Naive thymus-derived CD8-positive, alpha-beta T cell (primary cell): Measurements from ENCODE around the gene CLCN7. TPM values are rescaled to one million over a fixed set of nuclear protein-coding genes. Genes with fewer than 3 reads are reported as not detected.
"Not testable (repeated sequence)": the region's sequence is repeated elsewhere in the genome, so short reads cannot be mapped to it uniquely, and the experiment has no call there.

Experiments used
- ATAC-seq, 2 donors: fragments of 150-1000 bp; cut with Tn5 transposase in 1 of 2; sonication (Bioruptor Pico), chemical (Tn5 transposase) in 1 of 2; 1 replicate in 1 of 2; 2 replicates in 1 of 2; pipeline ENCODE4 v1.10.0; 2021; ENCODE audit warnings: mild to moderate bottlenecking in 2 of 2, moderate library complexity in 2 of 2
- POLR2A ChIA-PET: fragments of 350-600 bp; sonication (Branson Sonifier 250); formaldehyde crosslinking; loops from one replicate; lab custom pipeline; 2021; ENCODE audit warnings: antibody characterized with exemption; lab: Charles Lee
- DNase-seq, 10 donors: peaks; one replicate each; pipeline versions ENCODE4 v3.0.0 to v3.0.0-alpha.2; 2020 to 2022
- H3K27ac Mint-ChIP-seq, 10 donors: one replicate each; pipeline ENCODE4 v1.8.0; 2020 to 2022; ENCODE audit warnings: mild to moderate bottlenecking in 10 of 10, mixed read lengths in 10 of 10, moderate library complexity in 4 of 10, inconsistent platforms in 1 of 10
- H3K27me3 Mint-ChIP-seq, 5 donors: one replicate each; pipeline ENCODE4 v1.8.0; 2021 to 2022; ENCODE audit warnings: mixed read lengths in 5 of 5
- H3K36me3 Mint-ChIP-seq, 3 donors: one replicate each; pipeline ENCODE4 v1.8.0; 2020 to 2022; ENCODE audit warnings: mixed read lengths in 3 of 3, mild to moderate bottlenecking in 2 of 3, inconsistent platforms in 1 of 3
- H3K4me1 Mint-ChIP-seq, 4 donors: one replicate each; pipeline ENCODE4 v1.8.0; 2021 to 2022; ENCODE audit warnings: mixed read lengths in 4 of 4
- H3K4me3 Mint-ChIP-seq, 10 donors: one replicate each; pipeline ENCODE4 v1.8.0; 2020 to 2022; ENCODE audit warnings: mild to moderate bottlenecking in 10 of 10, mixed read lengths in 10 of 10, moderate library complexity in 6 of 10, inconsistent platforms in 1 of 10
- H3K9me3 Mint-ChIP-seq, 9 donors: one replicate each; pipeline ENCODE4 v1.8.0; 2020 to 2022; ENCODE audit warnings: mixed read lengths in 9 of 9, mild to moderate bottlenecking in 3 of 9, inconsistent platforms in 1 of 9, moderate library complexity in 1 of 9
- polyA plus RNA-seq, 3 donors: library from polyadenylated mRNA; unstranded; fragments of 300-500 nt; fragmentation: Illumina TruSeq; gene quantifications; one replicate each; pipeline ENCODE4 v1.2.3, GENCODE V29; 2021
- total RNA-seq, 8 experiments: library from RNA in 2 of 8; stranded (reverse) in 2 of 8; gene quantifications; one replicate each; pipeline ENCODE4 v1.2.3 and lab custom pipeline; 2021 to 2026

CLCN7 gene
- total and polyA plus RNA-seq, 5 experiments from 2014 or later: 18.7 to 116 (median 34.7) TPM

DNA sequence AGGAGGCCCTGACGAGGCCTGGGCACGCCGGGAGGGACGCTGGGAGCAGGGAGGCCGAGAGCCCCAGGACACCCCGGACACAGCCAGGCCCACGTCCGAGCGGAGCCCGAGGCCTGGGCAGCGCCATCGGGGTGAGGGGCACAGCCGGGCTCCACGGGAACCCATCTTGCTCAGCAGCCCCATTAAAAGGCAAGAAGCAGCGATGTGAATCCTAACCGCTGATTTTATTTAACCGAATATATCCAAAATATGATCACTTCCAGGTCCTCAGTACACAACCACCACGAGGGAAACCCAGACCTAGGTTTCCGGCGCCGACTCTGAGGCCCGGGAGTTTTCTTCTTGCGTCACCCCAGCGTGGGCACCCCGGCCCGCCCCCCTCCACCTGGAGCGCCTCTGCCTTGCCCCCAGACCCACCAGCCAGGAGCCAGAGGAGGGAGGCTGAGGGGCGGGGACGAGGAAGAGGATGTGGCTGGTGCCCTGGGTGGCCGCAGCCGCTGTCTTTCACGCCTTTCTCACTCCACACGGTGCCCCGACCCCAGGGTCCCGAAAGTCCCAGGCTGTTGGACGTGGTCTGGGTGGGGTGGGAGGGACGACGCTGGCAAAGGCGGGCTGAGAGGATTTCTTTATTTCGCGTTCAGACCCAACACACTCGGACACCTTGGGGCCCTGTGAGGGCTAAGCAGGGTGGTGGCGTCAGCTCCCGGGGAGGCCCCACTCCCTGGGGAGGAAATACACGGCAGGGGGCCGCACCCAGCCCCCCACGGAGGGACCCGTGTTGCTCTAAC, 29.9 kb downstream of the CLCN7 start:
- Mint-ChIP-seq H3K27me3 (no peaks in the 10 kb centered on the region), H3K27ac (no peak overlapping the region), H3K36me3 (peaks cover 0 to 4% (median 3%) of the 10 kb centered on the region in 3 donors), H3K4me1 (no peaks in the 10 kb centered on the region), H3K9me3 (no peaks in the 10 kb centered on the region), H3K4me3 (no peak overlapping the region)
- ATAC-seq (no peak), DNase-seq (no peak)
- POLR2A ChIA-PET: interaction anchor here (0.8 kb wide), 1 partner anchor 279 kb away, joined by 3 read pairs; no protein-coding TSS in a partner anchor

DNA sequence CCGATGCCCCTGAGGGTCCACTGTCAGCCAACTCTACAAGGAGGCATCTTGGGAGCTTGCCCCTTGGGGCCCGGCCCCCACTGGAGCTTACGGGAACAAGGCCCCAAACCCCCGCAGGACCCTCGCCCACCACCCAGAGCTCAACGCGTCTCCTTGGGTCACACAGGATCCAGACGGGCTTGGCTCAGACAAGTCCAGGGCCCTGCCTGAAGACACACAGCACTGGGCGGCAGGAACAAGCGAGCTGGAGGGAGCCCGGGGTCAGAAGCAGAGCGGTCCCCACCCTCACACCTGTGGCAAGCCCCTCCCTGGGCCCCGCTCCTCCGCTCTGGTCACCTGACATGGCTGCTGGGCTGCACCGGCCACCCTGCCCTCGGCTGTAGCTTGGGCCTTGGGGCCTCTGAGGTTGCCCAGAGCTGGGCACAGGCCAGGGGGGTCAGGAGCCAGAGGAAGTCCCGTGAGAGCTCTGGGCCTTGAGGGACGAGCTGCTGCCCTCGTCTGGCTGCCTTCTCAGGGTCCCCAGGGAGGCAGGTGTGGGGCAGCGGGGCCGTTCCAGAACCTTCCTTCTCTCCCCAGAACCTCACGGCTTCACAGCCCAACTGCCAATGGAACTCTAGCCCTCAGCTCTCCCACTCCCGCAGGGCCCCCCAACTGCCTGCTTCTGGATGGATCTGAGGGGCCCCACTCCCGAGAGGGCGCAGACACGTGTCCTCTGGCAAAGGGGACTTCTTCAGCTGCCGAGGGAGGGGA, 30.7 kb downstream of the CLCN7 start, which contains the start of gene CCDC154:
TSS of gene CCDC154 (minus strand) at position 577 of the 750 bp plus-strand sequence. CDS start at position 343, 234 bp downstream.
- Mint-ChIP-seq H3K4me1 (no peaks in the 10 kb centered on the region), H3K9me3 (no peaks in the 10 kb centered on the region), H3K27me3 (no peaks in the 10 kb centered on the region), H3K4me3 (no peak within 1 kb of the TSS), H3K27ac (no peak within 1 kb of the TSS), H3K36me3 (peaks cover 0 to 4% (median 3%) of the 10 kb centered on the region in 3 donors)
- no peak for DNase-seq
- ATAC-seq: no peak
- POLR2A ChIA-PET: interaction anchor here (0.8 kb wide), 1 partner anchor 279 kb away, joined by 3 read pairs; no protein-coding TSS in a partner anchor

- Mint-ChIP-seq H3K27ac (no peak overlapping the region), H3K9me3 (no peaks in the 10 kb centered on the region), H3K4me1 (no peaks in the 10 kb centered on the region), H3K27me3 (no peaks in the 10 kb centered on the region), H3K4me3 (no peak overlapping the region), H3K36me3 (peaks cover 0 to 4% (median 3%) of the 10 kb centered on the region in 3 donors)
- DNase-seq: no peak
- ATAC-seq: no peak
- POLR2A ChIA-PET: no interaction called here
Measured at GRCh38 chr16:1443403-1443973, 31.3 kb downstream of the CLCN7 start.

- POLR2A ChIA-PET: interaction anchor here (0.7 kb wide), 1 partner anchor 50 kb away, joined by 3 read pairs; no protein-coding TSS in a partner anchor
- Mint-ChIP-seq H3K9me3 (no peaks in the 10 kb centered on the region), H3K4me1 (no peaks in the 10 kb centered on the region), H3K4me3 (no peak overlapping the region), H3K27ac (no peak overlapping the region), H3K36me3 (peaks cover 0 to 4% (median 0%) of the 10 kb centered on the region in 3 donors), H3K27me3 (no peaks in the 10 kb centered on the region)
- ATAC-seq: no peak
- DNase-seq: no peak
Measured at GRCh38 chr16:1442697-1443096, 32.1 kb downstream of the CLCN7 start.

DNA sequence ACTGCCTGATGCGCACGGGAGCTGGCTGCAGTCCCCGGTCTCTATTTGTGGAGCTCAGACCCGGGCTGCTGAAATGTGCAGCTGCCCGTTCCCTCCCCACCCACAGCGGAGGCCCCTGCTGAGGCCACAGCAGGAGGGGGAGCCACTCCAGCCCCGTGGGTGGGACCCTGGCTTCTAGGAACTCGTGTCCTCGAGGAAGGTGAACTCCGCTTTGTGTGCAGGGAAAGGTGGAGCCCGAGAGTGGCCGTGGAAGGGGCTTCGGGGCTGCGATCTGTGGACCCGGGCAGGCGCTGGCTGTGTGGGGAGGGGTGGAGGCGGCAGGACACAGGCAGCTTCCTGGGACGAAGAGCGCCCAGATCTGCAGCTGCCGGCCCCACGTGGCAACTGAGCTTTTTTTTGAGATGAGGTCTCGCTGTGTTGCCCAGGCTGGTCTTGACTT, 33.4 kb downstream of the CLCN7 start:
- DNase-seq: peak in 1 of 10 donors; percentile 3
- no peak for ATAC-seq
- Mint-ChIP-seq H3K4me3 (no peak overlapping the region), H3K9me3 (no peaks in the 10 kb centered on the region), H3K27me3 (no peaks in the 10 kb centered on the region), H3K36me3 (peaks cover 0 to 3% (median 0%) of the 10 kb centered on the region in 3 donors), H3K27ac (no peak overlapping the region), H3K4me1 (no peaks in the 10 kb centered on the region)
- POLR2A ChIA-PET: no interaction called here

DNA sequence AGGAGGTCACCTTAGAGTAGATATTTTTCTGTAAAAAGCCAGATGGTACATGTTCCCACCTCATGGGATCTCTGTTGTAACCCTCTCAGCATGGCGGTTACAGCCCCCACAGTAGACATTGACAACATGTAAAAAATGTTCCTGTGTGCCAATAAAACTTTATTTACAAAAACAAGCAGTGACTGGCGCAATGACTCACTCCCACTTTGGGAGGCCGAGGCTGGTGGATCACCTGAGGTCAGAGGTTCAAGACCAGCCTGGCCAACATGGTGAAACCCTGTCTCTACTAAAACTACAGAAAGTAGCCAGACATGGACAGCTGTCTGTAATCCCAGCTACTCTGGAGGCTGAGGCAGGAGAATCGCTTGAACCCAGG, 35.1 kb downstream of the CLCN7 start:
- H3K9me3 Mint-ChIP-seq, ATAC-seq, H3K4me1 Mint-ChIP-seq, H3K36me3 Mint-ChIP-seq, H3K27me3 Mint-ChIP-seq, DNase-seq, H3K27ac Mint-ChIP-seq, H3K4me3 Mint-ChIP-seq: not testable (repeated sequence)
- POLR2A ChIA-PET: interaction anchor here (0.7 kb wide), 1 partner anchor 305 kb away, joined by 3 read pairs; no protein-coding TSS in a partner anchor

DNA sequence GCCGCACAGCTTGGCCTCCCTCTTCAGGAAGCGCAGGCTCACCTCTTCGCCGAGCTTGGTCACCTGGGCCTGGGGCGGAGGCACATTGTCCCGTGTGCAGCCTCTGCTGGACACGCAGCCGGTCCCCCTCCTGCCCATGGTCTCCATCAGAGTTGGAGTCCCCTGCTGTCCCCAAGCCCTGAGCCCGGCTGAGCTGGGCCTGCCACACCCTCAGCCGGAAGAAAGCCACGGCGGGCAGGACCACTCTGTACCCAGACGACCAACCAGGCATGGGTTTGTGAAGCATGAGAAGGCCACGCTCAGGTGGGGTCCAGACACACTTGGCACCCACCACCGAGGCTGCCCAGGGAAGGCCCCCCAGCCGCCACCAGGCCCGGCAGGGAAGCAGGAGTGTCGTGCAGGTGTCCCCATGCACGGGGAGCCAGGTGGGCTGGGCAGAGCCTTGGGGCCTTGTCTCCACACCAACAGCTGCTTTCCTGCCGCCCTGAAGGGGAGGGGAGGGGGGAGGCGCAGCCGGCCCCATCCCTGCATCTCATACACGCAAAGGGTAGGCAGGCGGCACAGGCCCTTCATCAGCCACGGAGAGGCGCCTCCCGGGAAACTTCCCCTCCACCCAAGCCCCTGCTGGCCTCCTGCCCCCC, 35.6 kb downstream of the CLCN7 start:
- H3K4me3 Mint-ChIP-seq: no peak overlapping the region

DNA sequence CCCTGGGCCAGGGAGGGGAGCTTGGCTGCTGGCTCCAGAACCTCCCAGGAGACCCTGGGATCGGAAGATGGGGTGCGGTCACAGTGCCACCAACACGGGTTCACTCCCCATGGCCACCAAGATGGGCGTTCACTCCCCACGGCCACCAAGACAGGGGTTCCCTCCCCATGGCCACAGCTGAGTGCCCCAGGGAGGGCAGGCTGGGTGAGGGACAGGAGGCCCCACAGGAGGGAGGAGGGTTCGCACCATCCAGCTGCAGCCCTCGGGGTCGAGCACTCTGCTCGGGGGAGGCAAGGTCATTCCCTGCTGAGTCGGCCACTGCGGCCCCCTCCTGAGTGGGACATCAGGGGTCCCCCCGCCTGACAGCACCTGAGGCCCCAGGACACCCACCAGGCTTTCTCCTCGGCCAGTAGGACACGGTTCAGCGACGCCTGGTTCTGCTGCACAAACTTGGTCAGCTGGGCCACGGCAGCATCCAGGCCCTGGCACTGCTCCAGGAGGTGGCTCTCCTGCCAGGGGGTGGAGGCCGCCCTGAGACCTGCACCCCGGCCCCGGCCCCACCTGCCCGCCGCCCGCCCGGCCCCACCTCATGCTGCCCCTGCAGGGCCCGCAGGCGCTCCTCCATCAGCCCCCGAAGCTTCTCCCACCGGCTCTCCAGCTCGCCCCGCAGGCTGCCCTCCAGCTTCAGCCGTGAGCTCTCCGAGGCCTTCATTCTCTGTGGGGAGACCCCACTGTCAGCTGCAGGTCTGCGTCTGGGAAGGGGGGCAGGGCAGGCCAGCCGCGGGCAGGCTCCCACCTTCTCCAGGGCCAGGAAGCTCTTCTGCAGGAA, 36.4 kb downstream of the CLCN7 start:
- H3K4me1 Mint-ChIP-seq: no peaks in the 10 kb centered on the region
- H3K27me3 Mint-ChIP-seq: no peaks in the 10 kb centered on the region
- no peaks in the 10 kb centered on the region for H3K36me3 Mint-ChIP-seq
- H3K27ac Mint-ChIP-seq: no peak overlapping the region
- no peaks in the 10 kb centered on the region for H3K9me3 Mint-ChIP-seq
- POLR2A ChIA-PET: no interaction called here
- DNase-seq (no peak), ATAC-seq (no peak)
- H3K4me3 Mint-ChIP-seq: no peak overlapping the region

More for the DNA sequence above, 35.6 kb downstream of the CLCN7 start:
- H3K9me3 Mint-ChIP-seq: no peaks in the 10 kb centered on the region
- no peaks in the 10 kb centered on the region for H3K27me3 Mint-ChIP-seq
- H3K36me3 Mint-ChIP-seq: no peaks in the 10 kb centered on the region
- no peaks in the 10 kb centered on the region for H3K4me1 Mint-ChIP-seq
- DNase-seq (no peak), ATAC-seq (no peak)
- no peak overlapping the region for H3K27ac Mint-ChIP-seq
- POLR2A ChIA-PET: interaction anchor here (0.7 kb wide), 1 partner anchor 305 kb away, joined by 3 read pairs; no protein-coding TSS in a partner anchor

DNA sequence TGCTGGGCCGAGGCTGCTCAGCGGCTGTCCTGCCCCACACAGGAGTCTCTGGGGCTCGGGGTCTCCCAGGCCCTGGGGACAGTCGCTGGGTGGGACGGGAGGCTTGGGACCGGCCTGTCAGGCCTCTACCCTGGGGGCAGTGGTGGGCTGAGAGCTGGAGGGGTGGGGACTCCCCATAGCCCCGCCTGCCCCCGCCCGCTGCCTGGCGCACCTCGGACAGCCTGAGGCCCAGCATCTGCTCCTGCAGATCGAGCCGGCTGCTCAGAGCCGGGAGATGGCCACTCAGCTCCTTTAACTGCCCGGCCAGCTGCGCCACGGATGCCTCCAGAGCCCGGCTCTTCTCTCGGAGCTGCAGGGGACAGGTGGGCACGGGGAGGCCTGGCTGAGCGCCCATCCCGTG, 37.2 kb downstream of the CLCN7 start:
- H3K27me3 Mint-ChIP-seq: no peaks in the 10 kb centered on the region
- no peak overlapping the region for H3K4me3 Mint-ChIP-seq
- H3K9me3 Mint-ChIP-seq: no peaks in the 10 kb centered on the region
- no peaks in the 10 kb centered on the region for H3K4me1 Mint-ChIP-seq
- ATAC-seq (no peak), DNase-seq (no peak)
- H3K36me3 Mint-ChIP-seq: no peaks in the 10 kb centered on the region
- H3K27ac Mint-ChIP-seq: no peak overlapping the region
- POLR2A ChIA-PET: no interaction called here

DNA sequence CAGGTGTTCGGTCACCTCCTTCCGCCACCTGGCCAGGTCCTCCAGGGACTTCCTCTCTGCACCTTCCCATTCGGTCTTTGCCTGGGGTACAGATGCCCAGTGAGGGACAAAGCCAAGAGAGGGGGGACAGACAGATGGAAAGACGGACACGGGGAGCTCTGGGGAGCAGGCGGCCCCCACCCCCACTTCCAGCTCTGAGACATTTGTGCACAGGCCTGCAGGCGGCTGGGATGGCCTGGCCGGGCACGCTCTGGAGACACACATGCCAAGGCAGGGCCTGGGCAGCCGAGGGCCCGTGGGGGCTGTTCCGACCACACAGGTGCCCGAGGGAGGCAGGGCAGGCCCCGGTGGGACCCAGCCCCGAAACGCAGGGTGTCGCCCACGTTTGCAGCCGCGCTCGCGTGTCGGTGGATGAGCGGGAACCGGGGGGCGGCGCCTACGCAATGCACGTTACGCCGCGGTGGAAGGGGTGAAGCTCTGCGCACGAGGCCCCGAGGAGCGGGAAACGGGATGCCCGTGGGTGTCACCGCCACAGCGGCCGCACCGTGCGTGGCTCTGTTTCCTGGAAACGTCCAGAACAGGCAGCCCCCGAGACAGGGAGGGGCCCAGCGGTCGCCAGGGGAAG, 38.0 kb downstream of the CLCN7 start:
- Mint-ChIP-seq H3K36me3 (no peaks in the 10 kb centered on the region), H3K27ac (no peak overlapping the region), H3K27me3 (no peaks in the 10 kb centered on the region), H3K9me3 (no peaks in the 10 kb centered on the region), H3K4me1 (peaks cover 0 to 5% (median 2%) of the 10 kb centered on the region in 4 donors), H3K4me3 (no peak overlapping the region)
- no peak for ATAC-seq
- DNase-seq: no peak
- POLR2A ChIA-PET: no interaction called here

DNA sequence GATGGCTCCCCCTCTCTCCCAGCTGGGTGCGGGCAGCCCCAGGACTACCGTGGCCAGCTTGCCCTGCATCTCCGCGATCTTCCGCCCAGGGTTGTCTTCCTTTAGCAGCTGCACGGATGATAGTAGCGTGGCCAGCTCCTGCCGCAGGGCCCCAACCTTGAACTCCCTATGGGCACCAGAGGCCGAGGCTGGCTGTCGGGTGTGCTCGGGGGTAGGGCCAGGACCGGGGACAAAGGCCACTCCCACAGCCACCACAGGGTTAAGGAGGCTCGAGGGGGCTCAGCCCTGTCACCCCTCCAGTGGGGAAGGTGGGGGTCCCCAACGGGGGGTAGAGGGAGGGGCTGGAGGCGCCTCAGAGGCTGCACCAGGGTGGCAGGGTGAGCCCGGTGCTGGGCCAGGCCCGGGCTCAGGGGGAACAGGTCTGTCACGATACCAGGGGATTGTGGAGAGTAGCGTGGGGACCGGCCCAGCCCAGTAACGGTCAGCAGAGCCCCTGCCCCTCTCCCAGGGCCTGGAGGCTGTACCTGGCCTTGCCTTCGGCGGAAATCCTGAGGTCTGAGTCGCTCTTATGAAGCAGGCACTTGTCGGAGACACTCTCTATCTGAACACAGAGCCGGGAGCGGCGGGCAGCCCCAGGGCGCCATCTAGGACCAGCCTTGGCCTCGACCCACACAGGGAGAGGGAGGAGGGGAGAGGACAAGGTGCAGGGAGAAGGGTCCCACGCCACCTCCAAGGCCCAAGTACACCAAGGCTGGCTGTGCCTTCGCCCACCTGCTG, 38.7 kb downstream of the CLCN7 start:
- no peaks in the 10 kb centered on the region for H3K36me3 Mint-ChIP-seq

More for the DNA sequence above, 38.7 kb downstream of the CLCN7 start:
- DNase-seq: no peak
- no peaks in the 10 kb centered on the region for H3K27me3 Mint-ChIP-seq
- H3K4me1 Mint-ChIP-seq: peaks cover 0 to 6% (median 2%) of the 10 kb centered on the region in 4 donors
- POLR2A ChIA-PET: no interaction called here
- H3K4me3 Mint-ChIP-seq: no peak overlapping the region
- no peak overlapping the region for H3K27ac Mint-ChIP-seq
- no peaks in the 10 kb centered on the region for H3K9me3 Mint-ChIP-seq
- ATAC-seq: no peak
